ENCODE data around the gene PKNOX2.

Gene PKNOX2

DNA sequence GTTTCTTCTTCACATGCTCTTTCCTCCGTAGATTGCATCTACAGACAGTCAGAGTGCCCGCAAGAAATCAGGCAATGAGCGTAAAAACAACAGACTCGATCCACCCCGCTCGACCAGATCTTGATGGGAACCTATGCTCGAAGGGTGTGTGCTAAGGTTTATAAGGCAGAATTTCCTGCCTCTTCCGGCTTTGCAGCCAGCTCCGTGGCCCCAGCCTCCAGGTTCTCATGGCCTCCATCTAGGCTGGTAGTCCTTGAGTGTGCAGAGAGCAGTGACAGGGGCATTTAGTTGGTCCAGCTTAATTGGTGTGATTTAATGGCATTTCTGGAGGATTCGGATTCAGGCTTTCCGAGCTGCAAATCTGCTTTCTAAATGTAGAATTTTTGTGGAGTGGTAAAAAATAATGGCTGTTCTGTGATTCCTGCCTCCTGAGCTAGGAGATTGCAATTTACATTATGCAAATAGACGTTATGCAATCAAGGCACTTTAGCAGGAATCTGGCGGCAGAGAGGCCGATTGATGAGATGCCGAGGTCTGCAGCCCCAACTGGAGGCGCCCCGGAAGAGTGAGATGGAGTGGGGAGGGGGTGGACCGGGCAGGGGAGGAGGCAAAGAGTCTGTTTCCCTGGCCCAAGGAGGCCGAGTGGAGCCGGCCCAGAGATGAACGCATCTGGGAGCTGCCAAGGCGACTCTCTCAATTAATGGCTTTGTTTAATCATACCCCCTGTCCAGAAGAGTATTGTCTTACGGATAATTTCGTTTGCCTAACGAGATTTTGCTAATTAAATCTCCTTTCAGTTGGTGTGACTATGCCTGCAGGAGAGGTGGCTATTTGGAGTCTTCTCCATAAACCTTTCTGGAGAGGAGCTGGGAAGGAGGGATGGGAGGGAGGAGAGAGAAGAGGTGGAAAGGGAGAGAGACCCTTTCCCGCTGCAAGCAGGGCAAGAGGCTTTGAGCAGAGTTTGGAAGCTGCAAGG lies 75.3 kb downstream of the PKNOX2 start:
- TF ChIP-seq, protein P1, sequence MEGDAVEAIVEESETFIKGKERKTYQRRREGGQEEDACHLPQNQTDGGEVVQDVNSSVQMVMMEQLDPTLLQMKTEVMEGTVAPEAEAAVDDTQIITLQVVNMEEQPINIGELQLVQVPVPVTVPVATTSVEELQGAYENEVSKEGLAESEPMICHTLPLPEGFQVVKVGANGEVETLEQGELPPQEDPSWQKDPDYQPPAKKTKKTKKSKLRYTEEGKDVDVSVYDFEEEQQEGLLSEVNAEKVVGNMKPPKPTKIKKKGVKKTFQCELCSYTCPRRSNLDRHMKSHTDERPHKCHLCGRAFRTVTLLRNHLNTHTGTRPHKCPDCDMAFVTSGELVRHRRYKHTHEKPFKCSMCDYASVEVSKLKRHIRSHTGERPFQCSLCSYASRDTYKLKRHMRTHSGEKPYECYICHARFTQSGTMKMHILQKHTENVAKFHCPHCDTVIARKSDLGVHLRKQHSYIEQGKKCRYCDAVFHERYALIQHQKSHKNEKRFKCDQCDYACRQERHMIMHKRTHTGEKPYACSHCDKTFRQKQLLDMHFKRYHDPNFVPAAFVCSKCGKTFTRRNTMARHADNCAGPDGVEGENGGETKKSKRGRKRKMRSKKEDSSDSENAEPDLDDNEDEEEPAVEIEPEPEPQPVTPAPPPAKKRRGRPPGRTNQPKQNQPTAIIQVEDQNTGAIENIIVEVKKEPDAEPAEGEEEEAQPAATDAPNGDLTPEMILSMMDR (IDR thresholded peaks at IDR 0.05; ENCODE audit: low read length, missing control alignments), result no peak
- no peak overlapping the region for H3K4me3 ChIP-seq (replicated peaks; ENCODE audit: low read depth, low read length)
- no peak for DNase-seq (ENCODE audit: low read depth)

DNA sequence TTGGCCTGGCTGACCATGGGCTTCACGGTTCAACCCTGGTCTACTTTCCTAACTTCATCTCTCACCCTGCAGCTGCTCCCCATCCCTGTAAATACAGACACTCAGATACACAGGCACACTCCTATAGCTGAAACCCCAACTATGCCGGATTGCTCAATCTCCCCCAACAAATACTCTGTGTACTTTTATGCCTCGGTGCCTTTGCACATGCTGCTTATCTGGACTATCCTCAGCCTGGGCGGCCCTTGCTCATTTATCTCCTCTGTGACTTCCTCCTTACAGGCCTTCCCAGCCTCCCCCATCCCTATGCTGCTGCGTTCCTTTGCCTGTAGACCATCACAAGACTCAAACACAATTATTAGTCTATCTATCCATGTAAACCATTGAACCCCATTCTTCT lies 76.6 kb downstream of the PKNOX2 start:
- no peak overlapping the region for H3K4me3 ChIP-seq (replicated peaks; ENCODE audit: low read depth, low read length)
- DNase-seq (ENCODE audit: low read depth), result peak; percentile 43
- TF ChIP-seq, protein P1 (IDR thresholded peaks at IDR 0.05; ENCODE audit: low read length, missing control alignments), result no peak

DNA sequence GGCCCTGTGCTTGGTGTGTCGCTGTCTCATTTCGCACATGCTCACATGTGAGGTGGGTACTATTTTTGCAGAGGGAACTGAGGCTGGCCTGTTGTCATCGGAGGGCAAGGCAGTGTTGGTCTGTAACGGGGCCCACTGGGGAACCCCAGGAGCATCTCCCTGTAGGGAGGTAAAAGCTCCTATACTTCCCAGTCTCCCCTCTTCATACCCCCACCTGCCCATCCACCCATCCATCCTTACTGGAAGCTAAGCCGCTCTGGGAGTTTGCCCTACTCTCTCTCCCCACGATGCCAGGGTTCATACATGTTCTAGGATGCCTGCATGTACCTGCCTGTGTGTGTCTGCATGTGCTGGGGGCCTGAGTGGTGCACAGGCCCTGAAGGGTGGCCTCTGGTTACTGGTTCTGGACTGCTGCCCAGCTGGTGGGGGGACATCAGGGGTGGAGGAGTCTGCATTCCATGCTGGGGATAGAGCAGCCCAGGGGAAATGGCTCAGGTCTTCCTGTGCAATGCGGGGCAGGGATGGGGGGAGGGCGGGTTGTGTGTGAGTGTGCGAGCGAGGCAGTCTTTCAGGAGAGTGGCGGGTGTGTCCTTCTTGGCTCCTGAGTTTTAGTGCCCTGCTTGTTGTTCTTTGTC lies 77.7 kb downstream of the PKNOX2 start:
- no peak overlapping the region for H3K4me3 ChIP-seq (replicated peaks; ENCODE audit: low read depth, low read length)
- TF ChIP-seq, protein P1 (IDR thresholded peaks at IDR 0.05; ENCODE audit: low read length, missing control alignments), result no peak
- no peak for DNase-seq (ENCODE audit: low read depth)

DNA sequence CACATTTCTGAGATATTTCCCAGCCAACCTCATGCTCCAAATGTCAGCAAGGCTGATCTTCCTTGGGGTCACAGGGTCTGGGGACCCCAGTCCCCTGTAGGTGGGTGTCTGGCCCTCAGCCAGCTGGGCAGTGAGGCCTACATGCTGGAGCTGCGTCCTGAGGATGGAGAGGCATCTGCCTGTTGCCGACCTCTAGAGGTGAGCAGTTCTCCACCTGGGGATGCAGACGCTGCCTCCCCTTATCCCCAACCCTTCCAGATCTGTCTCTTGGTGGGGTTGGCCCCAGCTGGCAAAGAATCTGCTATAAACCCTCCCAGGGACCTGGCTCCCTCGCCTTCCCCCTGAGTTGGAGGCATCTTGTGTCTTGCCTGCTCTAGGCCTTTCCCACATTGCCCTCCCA lies 79.6 kb downstream of the PKNOX2 start:
- H3K4me3 ChIP-seq (replicated peaks; ENCODE audit: low read depth, low read length), result no peak overlapping the region
- DNase-seq (ENCODE audit: low read depth), result no peak
- TF ChIP-seq, protein P1 (IDR thresholded peaks at IDR 0.05; ENCODE audit: low read length, missing control alignments), result no peak

DNA sequence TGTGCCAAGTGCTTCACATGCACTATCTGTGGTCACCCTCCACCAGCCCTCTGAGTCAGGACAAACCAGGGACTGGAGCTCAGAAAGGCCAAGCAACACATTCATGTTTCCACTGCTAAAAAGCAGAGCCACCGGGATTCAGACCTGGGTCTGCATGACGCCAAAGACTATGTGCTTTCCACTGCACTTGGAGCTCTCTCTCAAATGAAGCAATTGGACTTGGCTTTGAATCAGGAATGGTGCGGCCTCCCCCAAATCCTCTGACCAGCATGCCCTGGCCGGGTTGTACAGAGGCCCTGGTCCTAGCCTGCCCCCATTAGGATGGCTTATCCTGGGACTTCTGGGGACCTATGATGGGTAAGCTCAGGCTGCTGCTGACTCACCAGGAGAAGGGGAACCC lies 80.7 kb downstream of the PKNOX2 start:
- TF ChIP-seq, protein P1 (IDR thresholded peaks at IDR 0.05; ENCODE audit: low read length, missing control alignments), result no peak
- H3K4me3 ChIP-seq (replicated peaks; ENCODE audit: low read depth, low read length), result no peak overlapping the region
- peak; percentile 68 for DNase-seq (ENCODE audit: low read depth)

DNA sequence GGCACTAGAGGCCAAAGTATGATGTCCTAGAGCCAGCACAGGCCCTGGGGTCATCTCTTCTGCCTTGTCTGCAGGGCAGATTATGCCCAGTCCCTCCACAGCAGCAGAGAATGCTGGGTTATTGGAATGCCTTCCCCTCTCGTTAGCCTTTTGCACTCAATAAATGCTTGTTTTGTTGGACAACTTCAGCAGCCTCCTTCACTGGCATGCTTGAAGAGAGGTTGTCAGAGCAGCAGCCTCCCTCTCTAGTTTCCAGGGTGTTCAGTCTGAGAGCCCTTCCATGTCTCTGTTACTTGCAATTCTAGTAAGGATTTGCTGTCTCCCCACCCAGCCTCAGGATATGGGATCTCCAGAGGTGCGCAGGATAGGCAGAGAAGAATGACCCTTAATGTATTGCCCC lies 82.9 kb downstream of the PKNOX2 start:
- TF ChIP-seq, protein P1 (IDR thresholded peaks at IDR 0.05; ENCODE audit: low read length, missing control alignments), result no peak
- no peak overlapping the region for H3K4me3 ChIP-seq (replicated peaks; ENCODE audit: low read depth, low read length)
- DNase-seq (ENCODE audit: low read depth), result no peak

Measured in fibroblast of pulmonary artery (primary cell).